PC-9 (cell line): ENCODE measurements around the gene ARHGEF39. TPM values are rescaled to one million over a fixed set of nuclear protein-coding genes. Genes with fewer than 3 reads are reported as not detected.

Experiments
- BruUV-seq: library from RNA; stranded (reverse); fragments of 400-500 nt; replicated peaks from 2 replicates; lab custom pipeline; 2021; lab: Mats Ljungman, UMichigan
- CTCF ChIA-PET: fragments of 300-600 bp; sonication (Branson Sonifier 250); formaldehyde crosslinking; loops from one replicate; lab custom pipeline; 2022; ENCODE audit warnings: antibody characterized with exemption; lab: Charles Lee
- POLR2A ChIA-PET: fragments of 300-600 bp; sonication (Branson Sonifier 250); formaldehyde crosslinking; loops from one replicate; lab custom pipeline; 2022; ENCODE audit warnings: antibody characterized with exemption; ENCODE audit not compliant: unreplicated experiment; lab: Charles Lee
- DNase-seq, 2 experiments: peaks; one replicate each; pipeline versions ENCODE4 v3.0.0 to v3.0.0-alpha.2; 2015 to 2022; ENCODE audit warnings: mixed read lengths in 1 of 2
- H2AFZ ChIP-seq: fragments of 200-600 bp; sonication (generic); 2 replicates; pipeline ENCODE4 v1.8.1; 2017; ENCODE audit warnings: antibody characterized with exemption
- H3F3A ChIP-seq: fragments of 200-600 bp; sonication (generic); 2 replicates; pipeline ENCODE4 v1.8.1; 2017; ENCODE audit warnings: antibody characterized with exemption, mild to moderate bottlenecking, low read depth; ENCODE audit not compliant: insufficient read depth
- H3K27ac ChIP-seq: fragments of 200-600 bp; sonication (generic); 2 replicates; pipeline ENCODE4 v1.6.1; 2016; ENCODE audit warnings: mixed run types
- H3K27me3 ChIP-seq: fragments of 200-600 bp; sonication (generic); 2 replicates; pipeline ENCODE4 v1.6.1; 2016; ENCODE audit warnings: low read depth, mixed run types; ENCODE audit not compliant: insufficient read depth
- H3K36me3 ChIP-seq: fragments of 200-600 bp; sonication (generic); 2 replicates; pipeline ENCODE4 v1.6.1; 2016; ENCODE audit warnings: low read depth, mixed run types
- H3K4me1 ChIP-seq: fragments of 200-600 bp; sonication (generic); replicated peaks from 2 replicates; pipeline ENCODE4 v1.6.1; 2016; ENCODE audit warnings: mixed run types; ENCODE audit not compliant: insufficient read depth
- H3K4me2 ChIP-seq: fragments of 200-600 bp; sonication (generic); 2 replicates; pipeline ENCODE4 v1.6.1; 2017; ENCODE audit warnings: mixed run types
- H3K4me3 ChIP-seq: fragments of 200-600 bp; sonication (generic); 2 replicates; pipeline ENCODE4 v1.6.1; 2016; ENCODE audit warnings: mixed run types
- H3K79me2 ChIP-seq: fragments of 200-600 bp; sonication (generic); 2 replicates; pipeline ENCODE4 v1.6.1; 2017; ENCODE audit warnings: low read depth, mixed run types
- H3K9me2 ChIP-seq: fragments of 200-600 bp; sonication (generic); 2 replicates; pipeline ENCODE4 v1.8.1; 2017; ENCODE audit warnings: mild to moderate bottlenecking; ENCODE audit not compliant: insufficient read depth
- H3K9me3 ChIP-seq: fragments of 200-600 bp; sonication (generic); 2 replicates; pipeline ENCODE4 v1.8.1; 2016; ENCODE audit warnings: low read depth; ENCODE audit not compliant: insufficient read depth
- H4K20me1 ChIP-seq: fragments of 200-600 bp; sonication (generic); 2 replicates; pipeline ENCODE4 v1.8.1; 2017; ENCODE audit not compliant: insufficient read depth
- CTCF ChIP-seq: fragments of 200-600 bp; sonication (generic); conservative IDR thresholded peaks from 2 replicates; pipeline ENCODE4 v1.6.1; 2017; ENCODE audit warnings: mixed run types, antibody characterized with exemption, mild to moderate bottlenecking, moderate library complexity
- EZH2 ChIP-seq: fragments of 200-600 bp; sonication (generic); IDR thresholded peaks from 2 replicates; pipeline ENCODE4 v1.8.0; 2017; ENCODE audit warnings: antibody characterized with exemption, low read depth
- intact Hi-C: fragments of 100-400 bp; cut with micrococcal nuclease; formaldehyde crosslinking; loops from one replicate; pipeline ENCODE4 v1.10.0; 2022; ENCODE audit not compliant: unreplicated experiment
- total RNA-seq: library from RNA; stranded (reverse); gene quantifications from 2 replicates; pipeline ENCODE4 v1.2.3, GENCODE V29; 2021

Gene ARHGEF39
- total RNA-seq, 1 experiment from 2014 or later = 15.6 TPM

- intact Hi-C loops = loop anchor here (5.0 kb wide), 1 partner anchor 40 kb away; the partner anchor contains the start of genes CCDC107 and RMRP
- Histone ChIP-seq H4K20me1 (no peaks in the 10 kb centered on the region), H3K4me2 (no peak overlapping the region), H3F3A (no peaks in the 10 kb centered on the region), H3K36me3 (no peaks in the 10 kb centered on the region), H3K79me2 (no peaks in the 10 kb centered on the region), H2AFZ (no peak overlapping the region), H3K27me3 (no peaks in the 10 kb centered on the region), H3K9me3 (no peaks in the 10 kb centered on the region), H3K4me1 (no peaks in the 10 kb centered on the region), H3K4me3 (no peak overlapping the region), H3K9me2 (no peaks in the 10 kb centered on the region), H3K27ac (no peak overlapping the region)
- no peak for DNase-seq
- TF ChIP-seq EZH2 (no peak), CTCF (no peak)
- TSS peak; percentile 55 for BruUV-seq
- ChIA-PET CTCF (interaction anchor here (1.2 to 1.4 kb wide), 3 partner anchors 34 to 37 kb away, joined by 3 to 6 read pairs (median 5); no protein-coding TSS in a partner anchor), POLR2A (interaction anchor here (0.6 kb wide), 1 partner anchor 9 kb away, joined by 4 read pairs; no protein-coding TSS in a partner anchor)
These were observed 32.5 kb upstream of the ARHGEF39 start for GRCh38 chr9:35697486-35697885.

- DNase-seq = peak in 1 of 2 experiments; percentile 35
- ChIA-PET CTCF (interaction anchor here (0.7 to 1.4 kb wide), 8 partner anchors 31 to 74 kb away, joined by 3 to 8 read pairs (median 3); partner anchors contain the start of gene ARHGEF39), POLR2A (interaction anchor here (0.6 kb wide), 1 partner anchor 8 kb away, joined by 4 read pairs; no protein-coding TSS in a partner anchor)
- H3K27ac ChIP-seq = no peak overlapping the region
- H3K4me2 ChIP-seq = no peak overlapping the region
- H3K27me3 ChIP-seq = no peaks in the 10 kb centered on the region
- H4K20me1 ChIP-seq = no peaks in the 10 kb centered on the region
- no peaks in the 10 kb centered on the region for H3K79me2 ChIP-seq
- intact Hi-C loops = loop anchor here (5.0 kb wide), 1 partner anchor 39 kb away; the partner anchor contains the start of genes CCDC107 and RMRP
- H3K4me3 ChIP-seq = no peak overlapping the region
- TF ChIP-seq CTCF = peak; percentile 83
- no peak for TF ChIP-seq EZH2
- no peaks in the 10 kb centered on the region for H3K4me1 ChIP-seq
- no peaks in the 10 kb centered on the region for H3K9me3 ChIP-seq
- H3K36me3 ChIP-seq = no peaks in the 10 kb centered on the region
- no peaks in the 10 kb centered on the region for H3F3A ChIP-seq
- no TSS peak for BruUV-seq
- no peak overlapping the region for H2AFZ ChIP-seq
- no peaks in the 10 kb centered on the region for H3K9me2 ChIP-seq
These were observed 31.7 kb upstream of the ARHGEF39 start for GRCh38 chr9:35696520-35697215.

- BruUV-seq = no TSS peak
- Histone ChIP-seq H3K36me3 (no peaks in the 10 kb centered on the region), H3K9me3 (no peaks in the 10 kb centered on the region), H4K20me1 (no peaks in the 10 kb centered on the region), H3K27ac (no peak overlapping the region), H3K79me2 (no peaks in the 10 kb centered on the region), H3K4me2 (no peak overlapping the region), H3K4me3 (no peak overlapping the region), H3F3A (no peaks in the 10 kb centered on the region), H2AFZ (no peak overlapping the region), H3K4me1 (0 out of 2 replicates have a peak, but pooled peaks cover 3% of the 10 kb centered on the region), H3K9me2 (no peaks in the 10 kb centered on the region), H3K27me3 (no peaks in the 10 kb centered on the region)
- CTCF ChIA-PET = interaction anchor here (0.9 to 1.4 kb wide), 5 partner anchors 32 to 38 kb away, joined by 3 to 8 read pairs (median 5); partner anchors contain the start of gene ARHGEF39
- POLR2A ChIA-PET = no interaction called here
- TF ChIP-seq CTCF = no peak
- no peak for TF ChIP-seq EZH2
- intact Hi-C loops = loop anchor here (5.0 kb wide), 1 partner anchor 39 kb away; the partner anchor contains the start of genes CCDC107 and RMRP
- no peak for DNase-seq
These were observed 31.0 kb upstream of the ARHGEF39 start for GRCh38 chr9:35695943-35696401.
